K562 (cell line): ENCODE results near the gene ZSCAN5C. TPM values are rescaled to one million over a fixed set of nuclear protein-coding genes. Genes with fewer than 3 reads are reported as not detected.

ENCODE experiments used
- AFF1 ChIP-seq, 2 experiments: fragments of 450-650 bp; IDR thresholded peaks; 2 replicates each; pipeline ENCODE4 v1.6.1; 2018; ENCODE audit warnings: mild to moderate bottlenecking in 2 of 2, low read depth in 1 of 2; ENCODE audit not compliant: partially characterized antibody in 2 of 2
- ARID1B ChIP-seq: fragments of 450-650 bp; IDR thresholded peaks from 2 replicates; pipeline ENCODE4 v1.6.1; 2016; ENCODE audit warnings: antibody characterized with exemption, mild to moderate bottlenecking, inconsistent platforms
- BCLAF1 ChIP-seq, 2 experiments: fragments of 450-650 bp in 1 of 2; IDR thresholded peaks; 2 replicates each; pipeline ENCODE4 v1.6.1; 2011 to 2017; ENCODE audit warnings: low read depth in 2 of 2, antibody characterized with exemption in 1 of 2, borderline replicate concordance in 1 of 2, low read length in 1 of 2, mild to moderate bottlenecking in 1 of 2, mixed read lengths in 1 of 2; ENCODE audit not compliant: control insufficient read depth in 1 of 2
- CBX3 ChIP-seq, 2 experiments: IDR thresholded peaks; 1 replicate in 1 of 2; 2 replicates in 1 of 2; pipeline ENCODE4 v1.6.1; 2012; ENCODE audit warnings: inconsistent platforms in 2 of 2, low read length in 2 of 2, borderline replicate concordance in 1 of 2, control low read depth in 1 of 2
- FOXK1 ChIP-seq: sonication (generic); formaldehyde crosslinking; IDR thresholded peaks from 2 replicates; pipeline ENCODE4 v1.8.0; 2022; ENCODE audit warnings: missing genetic modification reagents, mild to moderate bottlenecking, borderline replicate concordance
- GATAD2A ChIP-seq: fragments of 450-650 bp; IDR thresholded peaks from 2 replicates; pipeline ENCODE4 v1.6.1; 2017
- HMBOX1 ChIP-seq: sonication (generic); IDR thresholded peaks from 2 replicates; pipeline ENCODE4 v1.6.1; 2016
- LEF1 ChIP-seq: fragments of 450-650 bp; IDR thresholded peaks from 2 replicates; pipeline ENCODE4 v1.6.1; 2016; ENCODE audit warnings: mild to moderate bottlenecking
- MEIS2 ChIP-seq: fragments of 450-650 bp; IDR thresholded peaks from 2 replicates; pipeline ENCODE4 v1.6.1; 2014; ENCODE audit warnings: mild to moderate bottlenecking; ENCODE audit not compliant: partially characterized antibody
- PKNOX1 ChIP-seq: fragments of 450-650 bp; IDR thresholded peaks from 2 replicates; pipeline ENCODE4 v1.6.1; 2016
- PPARD ChIP-seq: fragments of 250-450 bp; sonication (Bioruptor Pico); IDR thresholded peaks from 2 replicates; pipeline ENCODE4 v1.8.0; 2022; ENCODE audit warnings: inconsistent platforms, mild to moderate bottlenecking, moderate library complexity
- RBM15 ChIP-seq: fragments of 200-400 bp; formaldehyde crosslinking; IDR thresholded peaks from 2 replicates; pipeline ENCODE4 v1.6.1; 2018; ENCODE audit warnings: mild to moderate bottlenecking, low read length, moderate library complexity; ENCODE audit not compliant: insufficient read depth
- RHOXF2B ChIP-seq: fragments of 250-450 bp; sonication (Bioruptor Pico); conservative IDR thresholded peaks from 2 replicates; pipeline ENCODE4 v1.5.1; 2021
- SIN3B ChIP-seq: fragments of 450-650 bp; IDR thresholded peaks from 2 replicates; pipeline ENCODE4 v1.6.1; 2017; ENCODE audit warnings: low read depth, mild to moderate bottlenecking, moderate library complexity
- TEAD4 ChIP-seq, 2 experiments: sonication (generic) in 1 of 2; formaldehyde crosslinking in 1 of 2; IDR thresholded peaks; 2 replicates each; pipeline versions ENCODE4 v1.6.1 to v1.8.0; 2012 to 2022; ENCODE audit warnings: borderline replicate concordance in 1 of 2, inconsistent platforms in 1 of 2, low read length in 1 of 2, mild to moderate bottlenecking in 1 of 2, missing genetic modification reagents in 1 of 2
- TRIM28 ChIP-seq: fragments of 450-650 bp; IDR thresholded peaks from 2 replicates; pipeline ENCODE4 v1.6.1; 2017
- ZNF444 ChIP-seq: fragments of 250-450 bp; sonication (Bioruptor Pico); IDR thresholded peaks from 2 replicates; pipeline ENCODE4 v1.4.0; 2020; ENCODE audit warnings: mild to moderate bottlenecking, moderate library complexity
- ZNF699 ChIP-seq: fragments of 250-450 bp; sonication (Bioruptor Pico); IDR thresholded peaks from 2 replicates; pipeline ENCODE4 v1.8.0; 2021; ENCODE audit warnings: mild to moderate bottlenecking, moderate library complexity; ENCODE audit not compliant: insufficient replicate concordance
- polyA plus RNA-seq, 8 experiments: library from polyadenylated mRNA; depleted of rRNA in 4 of 8; stranded (reverse) in 5 of 8; unstranded in 3 of 8; fragments of >200 nt; fragmentation: Nextera tagmentation in 2 of 8; fragmentation: Illumina TruSeq in 1 of 8; extraction: Ambion mirVana in 2 of 8; extraction: Trizol in 1 of 8; gene quantifications; 2 replicates each; pipeline versions ENCODE4 v1.2.1 to v1.2.3, GENCODE V29; 2011 to 2014; ENCODE audit warnings: inconsistent platforms in 1 of 8, missing spikeins in 1 of 8
- total RNA-seq, 7 experiments: library from RNA; depleted of rRNA in 6 of 7; stranded (reverse); fragments of >200 nt in 6 of 7; fragmentation: Illumina TruSeq in 2 of 7; extraction: Trizol in 2 of 7; gene quantifications; 2 replicates each; pipeline versions ENCODE4 v1.2.1 to v1.2.3, GENCODE V29; 2011 to 2021; ENCODE audit warnings: low replicate concordance in 1 of 7

The ZSCAN5C gene
- total and polyA plus RNA-seq, 9 of the 15 experiments (the other 6 are each of a cell fraction or from before 2014, with no cell fraction given) = 0.07 TPM; not detected in 8

- TF ChIP-seq PKNOX1 (peak; percentile 94), ARID1B (peak; percentile 26; the same call in 1 of the 2 replicates), CBX3 (IDR thresholded peaks at IDR 0.05; ENCODE audit: borderline replicate concordance in 1 of 2, low read length in 2 of 2) (no peak), LEF1 (peak; percentile 76; the same call in 1 of the 2 replicates), TRIM28 (peak; percentile 43; the same call in 1 of the 2 replicates), RHOXF2B (CRISPR knock-in tag) (no peak), BCLAF1 (IDR thresholded peaks at IDR 0.05; ENCODE audit: borderline replicate concordance in 1 of 2, control insufficient read depth in 1 of 2, low read depth in 2 of 2, low read length in 1 of 2) (peak in 1 of 2 experiments; percentile 69; a peak in 1 of 4 replicates), GATAD2A (no peak), RBM15 (no peak), HMBOX1 (no peak), PPARD (CRISPR knock-in tag) (no peak), FOXK1 (CRISPR knock-in tag) (no peak), ZNF699 (CRISPR knock-in tag) (no peak), AFF1 (IDR thresholded peaks at IDR 0.05; ENCODE audit: low read depth in 1 of 2, partially characterized antibody in 2 of 2) (no peak), MEIS2 (peak; percentile 94), SIN3B (no peak), TEAD4 (IDR thresholded peaks at IDR 0.05; ENCODE audit: low read length) (peak; percentile 50; the same call in 1 of the 2 replicates), TEAD4 (CRISPR knock-in tag; IDR thresholded peaks at IDR 0.05; ENCODE audit: borderline replicate concordance) (no peak), ZNF444 (CRISPR knock-in tag) (no peak)
Observed at GRCh38 chr19:56159009-56159559, 43.0 kb upstream of the ZSCAN5C start (continued).
